Activated CD4-positive, alpha-beta T cell treated with anti-CD3 and anti-CD28 coated beads, Interleukin-2, Interleukin-6, amounts not matched to agents 100 ng/mL and 50 ng/mL, durations not matched to agents 16 hours and 8 hours (primary cell): ENCODE data around the gene ACSF3.
A peak's percentile ranks its signal among the peaks of the same experiment; 100 is the strongest.

Source experiments
- DNase-seq: peaks from one replicate; pipeline ENCODE4 v3.0.0-alpha.2; 2020

The ACSF3 gene

GRCh38 chr16:89096768-89097391 lies 3.2 kb downstream of the ACSF3 start:
- DNase-seq: peak; percentile 89

GRCh38 chr16:89097392-89097772 lies 3.7 kb downstream of the ACSF3 start:
- no peak for DNase-seq

- DNase-seq: no peak
These were observed 5.2 kb downstream of the ACSF3 start for GRCh38 chr16:89098767-89099430.

DNA sequence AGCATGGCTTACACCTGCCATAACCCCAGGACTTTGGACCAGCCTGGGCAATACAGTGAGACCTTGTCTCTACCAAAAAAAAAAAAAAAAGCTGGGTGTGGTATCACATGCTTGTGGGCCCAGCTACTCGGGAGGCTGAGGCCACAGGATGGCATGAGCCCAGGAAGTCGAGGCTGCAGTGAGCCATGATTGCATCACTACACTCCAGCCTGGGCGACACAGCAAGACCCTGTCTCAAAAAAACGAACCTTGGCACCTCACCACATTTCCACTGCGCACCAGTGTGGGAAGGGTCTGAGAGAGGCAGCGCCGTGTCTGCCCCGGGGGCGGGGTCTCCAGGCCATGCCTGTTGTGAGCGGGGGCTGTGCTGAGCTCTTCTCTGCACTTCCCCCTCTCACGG lies 6.3 kb downstream of the ACSF3 start:
- DNase-seq: peak; percentile 67

DNA sequence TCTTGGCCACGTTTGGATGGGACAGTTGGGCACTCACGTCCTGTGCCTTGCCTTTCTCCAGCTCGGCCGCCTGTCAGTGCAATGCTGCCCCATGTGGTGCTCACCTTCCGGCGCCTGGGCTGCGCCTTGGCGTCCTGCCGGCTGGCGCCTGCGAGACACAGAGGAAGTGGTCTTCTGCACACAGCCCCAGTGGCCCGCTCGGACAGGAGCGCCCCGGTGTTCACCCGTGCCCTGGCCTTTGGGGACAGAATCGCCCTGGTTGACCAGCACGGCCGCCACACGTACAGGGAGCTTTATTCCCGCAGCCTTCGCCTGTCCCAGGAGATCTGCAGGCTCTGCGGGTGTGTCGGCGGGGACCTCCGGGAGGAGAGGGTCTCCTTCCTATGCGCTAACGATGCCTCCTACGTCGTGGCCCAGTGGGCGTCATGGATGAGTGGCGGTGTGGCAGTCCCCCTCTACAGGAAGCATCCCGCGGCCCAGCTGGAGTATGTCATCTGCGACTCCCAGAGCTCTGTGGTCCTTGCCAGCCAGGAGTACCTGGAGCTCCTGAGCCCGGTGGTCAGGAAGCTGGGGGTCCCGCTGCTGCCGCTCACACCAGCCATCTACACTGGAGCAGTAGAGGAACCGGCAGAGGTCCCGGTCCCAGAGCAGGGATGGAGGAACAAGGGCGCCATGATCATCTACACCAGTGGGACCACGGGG lies 7.1 kb downstream of the ACSF3 start:
- no peak for DNase-seq

- peak; percentile 66 for DNase-seq
These were observed 7.8 kb downstream of the ACSF3 start for GRCh38 chr16:89101303-89102040.

DNA sequence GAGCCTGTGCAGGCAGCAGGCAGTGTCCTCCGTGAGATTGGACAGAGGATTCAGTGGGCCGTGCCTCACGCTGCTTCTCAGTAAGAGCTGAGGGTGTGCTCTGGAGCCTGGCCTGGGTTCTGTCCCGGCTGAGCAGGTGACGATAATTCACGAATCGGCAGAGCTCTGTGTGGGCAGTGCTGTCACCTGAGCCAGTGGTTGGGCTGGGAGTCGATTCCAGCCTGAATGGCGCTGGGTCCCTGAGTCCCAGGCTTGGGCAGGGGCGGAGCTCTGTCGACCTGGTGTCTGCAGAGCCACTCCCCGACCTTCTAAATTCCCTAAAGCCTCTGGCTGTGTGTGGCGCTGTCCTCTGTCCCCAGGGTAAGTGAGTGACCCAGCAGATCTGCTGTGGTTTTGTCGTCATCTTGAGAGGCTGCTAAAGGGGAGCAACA lies 8.4 kb downstream of the ACSF3 start:
- DNase-seq: no peak

GRCh38 chr16:89102481-89103073 lies 8.9 kb downstream of the ACSF3 start:
- no peak for DNase-seq

- no peak for DNase-seq
These were observed 9.5 kb downstream of the ACSF3 start for GRCh38 chr16:89103156-89103555.

DNA sequence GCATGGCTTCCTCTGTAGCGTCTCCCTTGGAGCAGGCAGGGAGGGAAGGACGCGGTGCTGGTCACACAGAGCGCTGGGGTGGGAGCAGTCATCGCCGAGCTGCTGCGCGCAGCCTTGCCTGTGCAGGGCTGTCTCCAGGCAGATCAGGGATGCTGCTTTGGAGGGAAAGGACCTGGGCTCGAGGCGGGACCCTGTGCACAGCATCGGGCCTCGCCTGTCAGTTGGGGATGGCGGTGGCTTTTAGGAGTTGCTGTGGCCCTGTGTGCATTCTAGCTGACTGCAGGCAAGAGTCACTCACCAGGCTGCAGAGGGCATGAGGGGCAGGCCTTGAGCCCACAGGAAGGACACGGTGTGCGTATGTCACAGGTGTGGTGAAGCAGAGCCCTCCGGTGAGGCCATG lies 10.1 kb downstream of the ACSF3 start:
- no peak for DNase-seq

DNA sequence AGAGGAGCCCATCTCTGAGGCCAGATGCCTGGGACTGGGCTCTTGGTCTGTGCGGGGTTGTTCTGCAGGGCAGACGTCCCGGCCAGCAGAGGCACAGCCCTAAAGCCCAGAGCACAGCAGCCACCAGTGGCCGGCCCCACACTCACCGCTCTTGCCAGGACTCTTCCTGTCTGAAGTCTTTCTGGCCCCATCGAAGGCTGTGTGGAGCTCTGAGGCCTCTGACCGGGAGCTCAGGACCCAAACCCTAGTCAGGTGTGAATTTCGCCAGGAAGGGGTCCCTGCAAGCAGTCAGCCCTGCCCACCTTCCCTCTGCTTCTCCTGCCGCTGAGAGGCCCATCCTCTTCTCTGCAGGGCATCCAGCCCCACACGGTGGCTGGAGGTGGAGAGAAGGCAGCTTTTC lies 10.7 kb downstream of the ACSF3 start:
- no peak for DNase-seq

GRCh38 chr16:89104930-89105571 lies 11.4 kb downstream of the ACSF3 start:
- no peak for DNase-seq

- DNase-seq: no peak
These were observed 12.0 kb downstream of the ACSF3 start for GRCh38 chr16:89105599-89106151.

DNA sequence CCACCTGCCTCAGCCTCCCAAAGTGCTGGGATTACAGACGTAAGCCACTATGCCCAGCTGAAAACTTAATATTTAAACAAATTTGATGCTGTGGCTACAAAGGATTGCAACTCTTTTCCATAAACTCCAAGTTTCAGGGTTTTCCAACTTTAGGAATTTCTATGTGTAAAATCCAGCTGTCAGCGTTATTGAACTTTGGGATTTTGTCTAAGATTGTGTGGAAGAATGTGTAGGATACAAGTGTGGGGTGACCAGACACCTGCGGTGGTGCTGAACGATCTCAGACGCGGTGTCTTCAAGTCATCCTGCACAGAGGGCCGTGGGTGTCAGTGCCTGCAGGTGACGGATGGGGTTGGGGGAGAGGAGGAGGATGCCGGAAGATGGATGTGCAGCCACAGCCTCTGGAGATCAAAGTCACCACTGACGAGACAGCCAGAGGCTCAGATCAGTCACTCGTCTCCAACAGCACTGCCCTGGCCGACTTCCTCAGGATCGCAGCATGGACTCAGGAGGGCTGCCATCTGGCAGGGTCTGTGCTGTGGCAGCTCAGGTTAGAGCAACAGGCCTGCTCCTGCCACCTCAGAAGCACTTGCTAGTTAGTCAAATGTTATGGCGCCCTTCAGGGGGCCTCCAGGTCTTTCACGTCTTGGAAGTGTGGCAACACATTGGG lies 13.0 kb downstream of the ACSF3 start:
- no peak for DNase-seq

- no peak for DNase-seq
These were observed 13.5 kb downstream of the ACSF3 start for GRCh38 chr16:89107203-89107582.

DNA sequence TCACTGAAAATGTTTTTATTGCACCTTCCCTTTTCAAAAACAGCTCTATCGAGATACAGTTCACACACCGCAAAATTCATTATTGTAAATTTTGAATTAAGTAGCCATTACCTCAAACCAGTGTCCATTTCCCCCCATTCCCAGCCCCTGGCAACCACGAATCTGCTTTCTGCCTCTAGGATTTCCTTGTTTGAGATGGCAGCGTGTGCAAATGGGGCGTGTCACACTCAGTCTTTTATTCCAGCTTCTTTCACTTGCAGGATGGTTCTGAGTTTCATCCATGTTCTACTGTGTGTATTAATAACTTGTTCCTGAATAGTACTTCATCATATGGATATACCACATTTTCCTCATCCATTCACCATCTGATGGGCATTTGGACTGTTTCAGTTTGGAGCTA lies 14.8 kb downstream of the ACSF3 start:
- DNase-seq: no peak

- no peak for DNase-seq
These were observed 17.0 kb downstream of the ACSF3 start for GRCh38 chr16:89110641-89111040.

GRCh38 chr16:89111263-89111662 lies 17.6 kb downstream of the ACSF3 start:
- no peak for DNase-seq

DNA sequence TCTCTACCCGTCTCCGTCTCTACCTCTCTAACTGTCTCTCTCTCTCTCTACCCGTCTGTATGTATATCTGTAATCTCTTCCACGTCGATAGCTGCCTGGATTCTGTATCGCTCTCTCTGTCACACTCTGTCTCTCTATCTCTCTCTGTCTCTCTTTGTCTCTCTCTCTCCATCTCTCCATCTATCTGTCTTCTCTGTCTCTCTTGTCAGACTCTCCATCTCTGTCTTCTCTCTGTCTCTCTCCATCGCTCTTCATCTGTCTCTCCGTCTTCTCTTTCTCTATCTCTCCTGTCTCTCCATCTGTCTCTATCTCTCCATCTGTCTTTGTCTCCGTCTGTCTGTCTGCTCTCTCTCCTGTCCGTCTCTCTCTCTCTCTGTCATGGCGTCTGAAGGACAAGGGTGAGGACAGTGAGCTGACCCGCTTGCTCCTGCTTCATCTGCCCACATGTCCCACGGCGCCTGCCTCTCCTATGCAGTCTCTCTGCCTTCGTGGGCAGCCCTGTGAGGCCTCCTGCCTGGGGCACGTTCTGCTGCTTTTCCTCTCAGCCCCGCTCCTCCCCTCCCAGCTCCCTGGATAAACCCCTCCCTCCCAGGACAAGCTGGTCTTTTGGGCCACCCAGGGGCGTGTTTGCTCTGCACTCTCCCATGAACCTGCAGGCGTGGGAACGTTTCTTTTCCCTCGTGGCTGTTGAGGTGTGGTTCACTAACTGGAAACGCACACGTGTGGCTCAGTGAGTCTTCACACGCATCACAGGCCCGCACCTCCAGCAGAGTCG lies 18.9 kb downstream of the ACSF3 start:
- no peak for DNase-seq

DNA sequence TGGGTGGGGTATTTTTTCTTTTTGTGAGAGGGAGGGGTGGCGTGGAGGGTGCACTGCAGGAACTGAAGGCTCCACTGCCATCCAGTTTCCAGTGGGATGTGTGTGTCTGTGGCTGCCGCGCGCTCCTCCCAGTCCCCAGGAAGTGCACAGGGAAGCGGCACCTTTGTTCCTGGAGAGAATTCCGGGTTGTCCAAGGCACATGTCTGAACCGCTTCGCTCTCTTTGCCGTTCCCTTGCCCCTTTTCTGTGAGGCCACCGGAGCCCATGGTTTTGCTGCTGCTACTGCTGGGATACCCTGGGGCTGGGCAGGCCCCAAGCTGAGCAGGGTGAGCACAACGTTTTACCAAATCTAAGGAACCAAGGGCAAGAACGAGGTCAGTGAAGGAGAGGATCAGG lies 19.5 kb downstream of the ACSF3 start:
- no peak for DNase-seq

GRCh38 chr16:89113661-89114060 lies 20.0 kb downstream of the ACSF3 start:
- no peak for DNase-seq
